Endothelial cell (in vitro differentiated cells): ENCODE data around the gene RBFA. TPM values are rescaled to one million over a fixed set of nuclear protein-coding genes. Genes with fewer than 3 reads are reported as not detected.

ENCODE experiments used
- DNase-seq: peaks from one replicate; pipeline ENCODE4 v3.0.0; 2021; ENCODE audit warnings: low spot score
- H3K27ac Mint-ChIP-seq: one replicate; pipeline ENCODE4 v1.8.0; 2021; ENCODE audit warnings: mixed read lengths, inconsistent platforms; ENCODE audit not compliant: unreplicated experiment
- H3K27me3 Mint-ChIP-seq: one replicate; pipeline ENCODE4 v1.8.0; 2021; ENCODE audit warnings: mild to moderate bottlenecking, moderate library complexity, mixed read lengths, inconsistent platforms; ENCODE audit not compliant: unreplicated experiment
- H3K36me3 Mint-ChIP-seq: one replicate; pipeline ENCODE4 v1.8.0; 2021; ENCODE audit warnings: mild to moderate bottlenecking, low read depth, mixed read lengths, inconsistent platforms; ENCODE audit not compliant: unreplicated experiment
- H3K4me1 Mint-ChIP-seq: one replicate; pipeline ENCODE4 v1.8.0; 2021; ENCODE audit warnings: mild to moderate bottlenecking, mixed read lengths, inconsistent platforms; ENCODE audit not compliant: unreplicated experiment
- H3K4me3 Mint-ChIP-seq: one replicate; pipeline ENCODE4 v1.8.0; 2021; ENCODE audit warnings: mild to moderate bottlenecking, mixed read lengths, inconsistent platforms; ENCODE audit not compliant: unreplicated experiment
- H3K9me3 Mint-ChIP-seq: one replicate; pipeline ENCODE4 v1.8.0; 2021; ENCODE audit warnings: mixed read lengths, inconsistent platforms; ENCODE audit not compliant: unreplicated experiment
- CTCF ChIP-seq: fragments of 200-600 bp; sonication (generic); IDR thresholded peaks from one replicate; pipeline ENCODE4 v1.5.0; 2021; ENCODE audit warnings: antibody characterized with exemption; ENCODE audit not compliant: unreplicated experiment
- total RNA-seq: library from RNA; stranded (reverse); fragmentation: NEBNext Ultra II Directional; extraction: Animal tissue kit (Norgen Biotek cat#: 25700); gene quantifications from one replicate; pipeline ENCODE4 v1.2.1, GENCODE V29; 2021; ENCODE audit not compliant: unreplicated experiment

Gene RBFA
- total RNA-seq, 1 donor from 2014 or later, result 25.6 TPM

- H3K4me1 Mint-ChIP-seq, result peaks cover 8% of the 10 kb centered on the region
- H3K36me3 Mint-ChIP-seq, result peaks cover 9% of the 10 kb centered on the region
- no peak overlapping the region for H3K4me3 Mint-ChIP-seq
- H3K27ac Mint-ChIP-seq, result no peak overlapping the region
- DNase-seq, result no peak
- H3K27me3 Mint-ChIP-seq, result peaks cover 6% of the 10 kb centered on the region
- TF ChIP-seq CTCF, result no peak
- peaks cover 4% of the 10 kb centered on the region for H3K9me3 Mint-ChIP-seq
Measured at GRCh38 chr18:80077873-80078272, 43.6 kb downstream of the RBFA start.

Other genes starting within 250 kb of the RBFA start
- 0.56 TPM for gene KCNG2, start 236.5 kb upstream of the RBFA start, total RNA-seq
- gene SLC66A2, start 82.8 kb upstream of the RBFA start, total RNA-seq, result 31.8 TPM
- 0.87 TPM for gene HSBP1L1, start 69.8 kb upstream of the RBFA start, total RNA-seq
- gene TXNL4A, start 45.9 kb upstream of the RBFA start, total RNA-seq, result 86.8 TPM
- gene ADNP2, start 74.8 kb downstream of the RBFA start, total RNA-seq, result 23.7 TPM
- 10.4 TPM for gene PARD6G, start 213.1 kb downstream of the RBFA start, total RNA-seq